Endodermal cell (in vitro differentiated cells): ENCODE results near the gene ANKS1B. TPM values are rescaled to one million over a fixed set of nuclear protein-coding genes. Genes with fewer than 3 reads are reported as not detected.
"Not testable (repeated sequence)": the region's sequence is repeated elsewhere in the genome, so short reads cannot be mapped to it uniquely, and the experiment has no call there.

Experiments
- DNase-seq: peaks from one replicate; pipeline ENCODE4 v3.0.0-alpha.2; 2017
- H3K27ac ChIP-seq: 2 replicates; pipeline ENCODE4 v1.5.1; 2013; ENCODE audit warnings: mild to moderate bottlenecking, low read depth, low read length, moderate library complexity
- H3K27me3 ChIP-seq: 2 replicates; pipeline ENCODE4 v1.6.1; 2013; ENCODE audit warnings: mild to moderate bottlenecking, low read length, moderate library complexity; ENCODE audit not compliant: insufficient read depth, control insufficient read depth, poor library complexity, severe bottlenecking
- H3K36me3 ChIP-seq: 2 replicates; pipeline ENCODE4 v1.7.0; 2013; ENCODE audit warnings: mild to moderate bottlenecking, low read length, moderate library complexity; ENCODE audit not compliant: control insufficient read depth, insufficient read depth
- H3K4me1 ChIP-seq: one replicate; pipeline ENCODE4 v1.7.0; 2013; ENCODE audit warnings: low read length; ENCODE audit not compliant: control insufficient read depth, insufficient read depth
- H3K4me3 ChIP-seq: 2 replicates; pipeline ENCODE4 v1.5.1; 2013; ENCODE audit warnings: mild to moderate bottlenecking, low read length, moderate library complexity
- H3K9ac ChIP-seq: 2 replicates; pipeline ENCODE4 v1.6.1; 2013; ENCODE audit warnings: mild to moderate bottlenecking, low read length, moderate library complexity; ENCODE audit not compliant: poor library complexity, severe bottlenecking; ENCODE audit errors: extremely low read depth
- H3K9me3 ChIP-seq: 2 replicates; pipeline ENCODE4 v1.6.1; 2013; ENCODE audit warnings: mild to moderate bottlenecking, low read length, moderate library complexity; ENCODE audit not compliant: control insufficient read depth
- H3K27ac Mint-ChIP-seq: 2 replicates; pipeline ENCODE4 v1.8.0; 2020; ENCODE audit warnings: mixed read lengths
- H3K27me3 Mint-ChIP-seq: 2 replicates; pipeline ENCODE4 v1.8.0; 2021; ENCODE audit warnings: mild to moderate bottlenecking, mixed read lengths; ENCODE audit not compliant: insufficient read depth
- H3K36me3 Mint-ChIP-seq: 2 replicates; pipeline ENCODE4 v1.8.0; 2020; ENCODE audit warnings: low read depth, mixed read lengths
- H3K4me1 Mint-ChIP-seq: 2 replicates; pipeline ENCODE4 v1.8.0; 2020; ENCODE audit warnings: mixed read lengths
- H3K4me3 Mint-ChIP-seq: 2 replicates; pipeline ENCODE4 v1.8.0; 2020; ENCODE audit warnings: mild to moderate bottlenecking, moderate library complexity, mixed read lengths
- H3K9me3 Mint-ChIP-seq: 2 replicates; pipeline ENCODE4 v1.8.0; 2020; ENCODE audit warnings: mild to moderate bottlenecking, mixed read lengths
- CTCF ChIP-seq: fragments of 200-600 bp; sonication (generic); conservative IDR thresholded peaks from 2 replicates; pipeline ENCODE4 v1.5.0; 2021; ENCODE audit warnings: antibody characterized with exemption, mild to moderate bottlenecking
- WGBS, 2 experiments: methylation state at CpG; one replicate each; pipeline versions ENCODE4 v1.1.5 to v1.1.7; 2013; ENCODE audit warnings: missing lambda C conversion rate in 2 of 2, mixed read lengths in 1 of 2; ENCODE audit not compliant: insufficient coverage in 1 of 2, insufficient read length in 1 of 2; 5-methylcytosine and 5-hydroxymethylcytosine counted together
- total RNA-seq, 2 donors: library from RNA; stranded (reverse); fragmentation: NEBNext Ultra II Directional in 1 of 2; extraction: Animal tissue kit (Norgen Biotek cat#: 25700) in 1 of 2; gene quantifications; 2 replicates in 1 of 2; 3 replicates in 1 of 2; pipeline ENCODE4 v1.2.1, GENCODE V29; 2021

ANKS1B gene
- total RNA-seq, 2 donors from 2014 or later: 28.5 to 65.8 TPM

- Histone ChIP-seq H3K9ac (no peak overlapping the region), H3K4me1 (no peaks in the 10 kb centered on the region), H3K4me3 (no peak overlapping the region), H3K27me3 (no peaks in the 10 kb centered on the region), H3K9me3 (no peaks in the 10 kb centered on the region), H3K27ac (no peak overlapping the region), H3K36me3 (no peaks in the 10 kb centered on the region)
- Mint-ChIP-seq H3K4me3 (no peak overlapping the region), H3K9me3 (no peaks in the 10 kb centered on the region), H3K36me3 (no peaks in the 10 kb centered on the region), H3K27ac (no peak overlapping the region), H3K4me1 (peaks cover 11% of the 10 kb centered on the region), H3K27me3 (no peaks in the 10 kb centered on the region)
- no peak for DNase-seq
- peak; percentile 68 for TF ChIP-seq CTCF
- 95 to 100% methylated on average over 3 of the region's 3 CpGs for WGBS, 2 experiments
These were observed 731.7 kb downstream of the ANKS1B start for GRCh38 chr12:99253068-99253467.

GRCh38 chr12:99250091-99250490 lies 734.6 kb downstream of the ANKS1B start:
- Histone ChIP-seq H3K9me3 (no peaks in the 10 kb centered on the region), H3K4me3 (no peak overlapping the region), H3K27me3 (no peaks in the 10 kb centered on the region), H3K9ac (no peak overlapping the region), H3K27ac (no peak overlapping the region), H3K4me1 (no peaks in the 10 kb centered on the region), H3K36me3 (no peaks in the 10 kb centered on the region)
- Mint-ChIP-seq H3K4me3 (no peak overlapping the region), H3K27me3 (no peaks in the 10 kb centered on the region), H3K27ac (no peak overlapping the region), H3K36me3 (no peaks in the 10 kb centered on the region), H3K4me1 (peaks cover 11% of the 10 kb centered on the region), H3K9me3 (no peaks in the 10 kb centered on the region)
- WGBS, 2 experiments: 69 to 100% methylated on average over 1 to 3 of the region's 3 CpGs
- peak; percentile 70 for DNase-seq
- no peak for TF ChIP-seq CTCF

GRCh38 chr12:99249543-99249942 lies 735.2 kb downstream of the ANKS1B start:
- Mint-ChIP-seq H3K4me3 (no peak overlapping the region), H3K9me3 (no peaks in the 10 kb centered on the region), H3K4me1 (peaks cover 11% of the 10 kb centered on the region), H3K27me3 (no peaks in the 10 kb centered on the region), H3K36me3 (no peaks in the 10 kb centered on the region), H3K27ac (no peak overlapping the region)
- no peaks in the 10 kb centered on the region for H3K36me3 ChIP-seq
- WGBS, 2 experiments: 88 to 90% methylated on average over 2 to 4 of the region's 4 CpGs
- TF ChIP-seq CTCF: no peak
- no peak overlapping the region for H3K4me3 ChIP-seq
- H3K9ac ChIP-seq: no peak overlapping the region
- DNase-seq: peak; percentile 51
- H3K27ac ChIP-seq: no peak overlapping the region
- H3K4me1 ChIP-seq: no peaks in the 10 kb centered on the region
- H3K27me3 ChIP-seq: no peaks in the 10 kb centered on the region
- H3K9me3 ChIP-seq: no peaks in the 10 kb centered on the region

- not testable (repeated sequence) for H3K27ac Mint-ChIP-seq, H3K27me3 Mint-ChIP-seq, H3K9ac ChIP-seq, H3K4me1 ChIP-seq, H3K27me3 ChIP-seq, H3K36me3 ChIP-seq, H3K4me1 Mint-ChIP-seq, H3K4me3 Mint-ChIP-seq
- H3K36me3 Mint-ChIP-seq: peaks cover 20% of the 10 kb centered on the region
- H3K9me3 ChIP-seq: peaks cover 21% of the 10 kb centered on the region
- H3K4me3 ChIP-seq: peak overlapping the region; percentile 58
- 46 to 58% methylated on average over 4 to 7 of the region's 7 CpGs for WGBS, 2 experiments
- peak; percentile 96 for DNase-seq
- peaks cover 47% of the 10 kb centered on the region for H3K9me3 Mint-ChIP-seq
- H3K27ac ChIP-seq: peak overlapping the region; percentile 38
These were observed 746.7 kb downstream of the ANKS1B start for GRCh38 chr12:99237907-99238538.
